ENCODE results near the gene JPH3.
"Not testable (repeated sequence)": the region's sequence is repeated elsewhere in the genome, so short reads cannot be mapped to it uniquely, and the experiment has no call there.

JPH3 gene

DNA sequence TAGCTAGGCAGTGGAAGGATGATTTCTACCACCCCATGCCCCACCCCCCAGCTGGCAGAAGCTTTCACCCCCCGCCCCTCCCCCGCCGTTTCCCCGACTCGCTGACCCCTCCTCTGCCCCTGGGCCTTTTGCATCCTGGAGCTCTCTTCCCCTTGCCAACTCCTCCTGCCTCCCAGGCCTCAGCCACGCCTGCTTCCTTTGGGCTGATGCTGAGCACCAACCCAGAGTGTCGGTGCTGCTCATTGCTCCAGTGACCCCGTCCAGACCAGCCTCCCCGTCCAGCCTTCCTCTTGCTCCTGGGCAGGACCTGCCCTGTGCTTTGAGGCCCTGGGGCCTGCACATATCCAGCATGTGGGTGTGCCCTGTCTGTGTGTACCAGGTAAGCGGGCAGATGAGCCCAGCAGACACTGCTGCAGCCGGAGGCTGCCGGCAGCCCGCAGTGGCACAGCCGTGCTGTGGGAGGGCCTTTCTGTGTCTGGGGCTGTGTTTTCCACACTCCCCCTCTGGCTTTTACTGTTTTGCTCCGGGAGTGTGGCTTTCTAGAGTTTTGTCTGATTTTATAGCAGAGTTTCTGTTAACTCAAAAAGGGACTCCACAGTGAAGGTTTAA, 72.9 kb downstream of the JPH3 start:
- in situ Hi-C loops (cut with MboI; ENCODE audit: low sequenced_read_pairs), result no loop called here

DNA sequence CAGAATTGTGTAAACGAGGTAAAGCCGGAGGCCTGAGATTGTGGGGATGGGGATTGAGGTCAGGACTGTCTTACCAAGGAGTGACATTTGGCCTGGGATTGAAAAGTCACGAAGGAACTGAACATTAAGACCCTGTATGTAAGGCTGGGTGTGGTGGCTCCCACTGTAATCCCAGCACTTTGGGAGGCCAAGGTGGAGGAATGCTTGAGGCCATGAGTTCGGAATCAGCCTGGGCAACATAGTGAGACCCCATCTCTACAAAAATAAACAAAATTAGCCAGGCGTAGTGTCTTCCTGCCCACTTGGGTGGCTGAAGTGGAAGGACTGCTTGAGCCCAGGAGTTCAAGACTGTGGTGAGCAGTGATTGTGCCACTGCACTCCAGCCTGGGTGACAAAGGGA, 75.5 kb downstream of the JPH3 start:
- in situ Hi-C loops (cut with MboI; ENCODE audit: low sequenced_read_pairs), result no loop called here

DNA sequence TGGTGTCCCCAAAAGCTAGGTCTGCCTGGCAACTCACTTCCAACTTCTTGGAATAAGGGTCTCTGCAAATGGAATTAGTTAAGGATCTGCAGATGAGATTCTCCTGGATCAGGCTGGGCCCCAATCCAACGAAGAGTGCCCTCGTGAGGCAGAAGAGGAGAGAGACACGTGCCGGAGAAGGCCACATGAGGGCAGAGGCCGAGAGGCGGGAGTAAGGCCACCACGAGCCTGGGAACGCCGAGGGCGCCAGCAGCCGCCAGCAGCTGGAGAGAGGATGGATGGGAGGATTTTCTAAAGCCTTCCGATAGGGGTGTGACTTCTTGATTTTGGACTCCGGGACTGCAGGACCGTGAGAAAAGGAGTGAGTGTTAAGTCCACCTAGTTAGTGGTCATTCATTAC, 76.3 kb downstream of the JPH3 start:
- in situ Hi-C loops (cut with MboI; ENCODE audit: low sequenced_read_pairs), result no loop called here

DNA sequence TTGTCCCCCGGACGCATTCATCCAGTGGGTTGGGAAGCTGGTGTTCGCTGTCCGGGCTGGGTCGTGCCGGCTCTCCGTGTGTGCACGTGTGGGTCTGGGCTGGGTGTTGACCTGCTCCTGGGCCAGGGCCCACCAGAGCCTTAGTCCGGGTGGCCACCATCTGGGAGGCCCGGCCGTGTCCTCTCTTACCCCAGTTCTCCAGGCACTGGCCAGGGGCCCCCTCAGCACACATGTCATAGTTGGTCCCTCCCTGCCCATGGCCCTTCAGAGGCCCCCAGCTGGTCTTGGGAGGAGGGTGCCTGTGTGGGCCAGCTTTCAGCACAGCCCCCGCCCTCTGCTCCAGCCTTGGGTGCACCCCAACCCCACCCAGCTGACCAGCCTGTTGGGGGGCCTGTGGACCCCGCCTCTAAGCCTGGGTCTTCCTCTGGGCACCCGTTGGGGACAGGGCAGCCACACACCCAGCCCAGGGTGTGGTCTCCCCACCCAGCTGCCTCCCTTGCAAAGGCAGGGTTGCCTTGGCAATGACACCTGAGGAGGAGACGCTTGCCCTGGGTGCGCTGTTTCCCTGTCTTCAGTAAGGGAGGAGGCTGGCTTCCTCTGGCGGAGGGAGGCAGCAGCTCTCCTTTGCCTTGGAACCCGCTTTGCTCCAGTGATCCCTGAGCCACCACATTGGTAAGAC, 77.4 kb downstream of the JPH3 start:
- in situ Hi-C loops (cut with MboI; ENCODE audit: low sequenced_read_pairs), result no loop called here

DNA sequence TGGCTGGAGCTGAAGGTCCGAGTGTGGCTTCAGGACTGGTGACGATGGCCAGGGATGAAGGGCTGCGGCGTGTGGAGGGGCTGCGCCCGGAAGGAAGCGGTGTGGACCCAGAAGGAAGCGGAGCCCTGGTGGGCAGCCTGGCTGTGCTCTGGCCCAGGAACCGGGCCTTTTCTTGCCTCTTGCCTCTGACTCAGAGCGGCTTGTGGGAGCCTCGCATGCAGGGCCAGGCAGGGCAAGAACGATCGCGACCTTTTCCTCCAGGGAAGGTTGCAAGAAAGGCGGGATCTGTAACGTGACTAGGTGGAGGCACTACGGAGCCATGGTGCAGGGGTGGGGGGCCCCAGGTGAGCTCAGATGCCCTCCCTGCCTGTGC, 78.0 kb downstream of the JPH3 start:
- in situ Hi-C loops (cut with MboI; ENCODE audit: low sequenced_read_pairs), result no loop called here

DNA sequence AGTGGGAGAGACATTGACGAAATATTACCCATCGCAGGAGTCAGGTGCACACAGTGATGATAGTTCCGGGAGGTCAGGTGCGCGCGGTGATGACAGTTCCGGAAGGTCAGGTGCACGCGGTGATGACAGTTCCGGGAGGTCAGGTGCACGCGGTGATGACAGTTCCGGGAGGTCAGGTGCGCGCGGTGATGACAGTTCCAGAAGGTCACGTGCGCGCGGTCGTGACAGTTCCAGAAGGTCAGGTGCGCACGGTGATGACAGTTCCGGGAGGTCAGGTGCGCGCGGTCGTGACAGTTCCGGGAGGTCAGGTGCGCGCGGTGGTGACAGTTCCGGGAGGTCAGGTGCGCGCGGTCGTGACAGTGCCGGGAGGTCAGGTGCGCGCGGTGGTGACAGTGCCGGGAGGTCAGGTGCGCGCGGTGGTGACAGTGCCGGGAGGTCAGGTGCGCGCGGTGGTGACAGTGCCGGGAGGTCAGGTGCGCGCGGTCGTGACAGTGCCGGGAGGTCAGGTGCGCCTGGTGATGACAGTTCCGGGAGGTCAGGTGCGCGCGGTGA, 78.8 kb downstream of the JPH3 start:
- in situ Hi-C loops (cut with MboI; ENCODE audit: low sequenced_read_pairs), result not testable (repeated sequence)

DNA sequence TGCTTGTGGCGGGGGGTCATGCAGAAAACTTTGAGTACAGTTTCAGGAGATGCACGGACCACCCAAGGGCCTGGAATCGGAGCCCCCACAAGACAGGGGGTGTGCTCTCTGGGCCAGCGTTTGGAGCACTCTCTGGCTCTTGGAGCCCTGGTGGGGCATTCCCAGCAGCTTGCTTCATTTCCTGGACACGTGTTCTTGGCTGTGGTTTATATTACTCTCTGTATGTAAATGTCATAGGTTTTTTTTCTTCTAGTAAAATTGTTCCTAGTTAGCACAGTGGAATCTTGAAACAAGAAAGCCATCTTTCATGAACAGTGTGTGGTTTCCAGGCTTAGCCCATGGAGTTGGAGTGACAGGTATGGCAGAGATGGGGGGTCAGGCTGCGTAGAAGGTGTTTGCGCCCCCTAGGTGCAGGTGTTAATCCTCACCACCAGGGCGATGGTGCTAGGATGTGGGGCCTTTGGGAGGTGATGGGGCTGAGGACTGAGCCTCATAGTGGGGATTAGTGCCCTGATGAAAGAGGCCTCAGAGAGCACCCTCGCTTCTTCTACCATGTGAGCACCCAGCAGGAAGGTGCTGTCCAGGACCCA, 79.8 kb downstream of the JPH3 start:
- in situ Hi-C loops (cut with MboI; ENCODE audit: low sequenced_read_pairs), result no loop called here

DNA sequence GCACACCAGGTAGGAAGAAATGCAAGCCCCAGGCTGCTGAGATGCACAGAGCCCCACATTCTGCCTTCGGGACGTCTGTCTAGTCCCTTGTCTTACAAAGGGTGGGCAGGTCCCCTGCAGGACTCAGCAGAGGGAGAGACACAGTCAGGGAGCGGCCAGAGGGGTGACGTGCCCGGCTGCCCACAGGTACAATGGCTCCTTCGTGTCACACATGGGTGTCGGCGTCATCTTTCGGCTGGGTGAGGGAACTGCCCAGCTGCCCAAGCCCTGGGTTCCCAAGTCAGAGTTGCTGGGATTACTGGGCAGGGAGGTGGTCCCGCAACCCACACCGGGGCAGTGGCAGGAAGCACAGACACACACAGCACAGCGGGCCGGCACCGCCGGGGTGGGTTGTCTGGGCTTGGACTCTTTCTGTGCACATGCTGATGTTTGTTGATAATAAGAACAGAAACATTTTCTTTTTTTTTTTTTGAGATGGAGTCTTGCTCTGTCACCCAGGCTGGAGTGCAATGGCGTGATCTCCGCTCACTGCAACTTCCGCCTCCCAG, 80.6 kb downstream of the JPH3 start:
- in situ Hi-C loops (cut with MboI; ENCODE audit: low sequenced_read_pairs), result no loop called here

DNA sequence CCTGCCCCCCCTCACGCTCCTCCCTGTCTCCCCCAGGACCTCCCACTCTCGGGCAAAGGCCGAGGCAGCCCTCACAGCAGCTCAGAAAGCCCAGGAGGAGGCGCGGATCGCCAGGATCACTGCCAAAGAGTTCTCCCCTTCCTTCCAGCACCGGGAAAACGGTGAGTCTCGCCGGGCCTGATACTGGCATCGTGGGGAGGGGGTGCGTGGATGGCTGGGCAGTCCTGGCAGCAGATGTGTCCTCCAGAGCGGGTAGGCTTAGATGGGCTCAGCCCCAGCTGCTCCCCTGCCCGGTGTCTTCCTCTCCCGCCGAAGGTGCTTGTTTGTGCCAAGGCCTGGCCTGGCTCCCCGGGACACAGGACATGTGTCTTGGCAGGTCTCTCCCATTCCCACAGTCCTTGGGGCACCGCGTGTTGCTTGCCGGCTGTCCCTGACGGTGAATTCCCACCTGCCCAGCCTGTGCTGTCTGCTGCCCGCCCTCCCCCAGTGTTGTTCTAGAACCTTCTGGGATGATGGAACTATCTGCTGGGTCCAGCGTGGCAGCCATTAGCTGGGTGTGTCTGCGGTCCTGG, 81.9 kb downstream of the JPH3 start:
- in situ Hi-C loops (cut with MboI; ENCODE audit: low sequenced_read_pairs), result no loop called here

DNA sequence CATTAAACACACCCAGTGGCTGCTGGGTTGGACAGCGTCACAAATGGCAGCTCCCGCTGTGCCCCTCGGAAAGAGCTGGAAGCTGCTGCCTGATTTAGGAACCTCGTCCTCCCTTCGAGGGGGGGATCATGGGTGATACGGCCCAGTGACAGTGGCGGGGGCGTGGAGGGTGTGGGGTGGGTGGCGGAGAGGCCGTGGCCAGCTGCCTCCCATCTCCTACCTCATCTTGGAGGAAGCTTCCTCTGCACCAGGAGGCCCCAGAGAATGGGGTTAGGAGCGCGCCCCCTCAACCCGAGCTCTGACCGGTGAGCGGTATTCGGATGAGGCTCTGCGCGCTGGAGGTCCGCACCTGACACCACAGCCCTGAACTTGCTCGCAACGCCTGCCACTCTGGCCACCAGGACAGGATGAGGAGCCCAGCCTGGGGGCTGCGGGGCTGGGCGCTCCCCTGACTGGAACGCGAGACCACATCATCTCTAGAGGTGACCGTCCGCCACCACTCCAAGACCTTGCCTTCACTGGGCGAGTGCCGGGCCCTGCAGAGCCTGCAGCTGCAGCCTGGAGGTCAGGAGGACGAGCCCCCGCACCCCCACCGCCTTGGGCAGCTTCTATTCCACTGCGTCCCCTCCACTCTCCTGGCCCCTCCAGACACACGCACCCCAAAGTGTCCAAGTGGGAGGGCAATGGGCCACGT, 82.5 kb downstream of the JPH3 start:
- in situ Hi-C loops (cut with MboI; ENCODE audit: low sequenced_read_pairs), result no loop called here

DNA sequence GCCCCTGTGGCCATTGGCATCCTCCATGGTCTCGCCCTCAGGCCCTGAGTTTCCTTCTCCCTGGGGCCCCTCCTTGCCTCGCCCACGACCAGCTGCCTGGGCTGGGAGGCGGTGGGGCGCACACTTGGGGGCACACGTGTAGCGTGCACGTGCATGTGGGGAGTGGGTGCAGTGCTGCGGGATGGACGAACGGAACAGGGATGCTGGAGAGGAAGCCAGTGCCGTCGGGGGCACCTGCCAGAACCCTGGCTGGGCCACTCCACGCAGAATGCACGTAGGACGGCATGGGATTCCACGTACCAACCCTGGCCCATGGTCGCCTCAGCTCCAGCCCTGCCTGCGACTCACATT, 83.1 kb downstream of the JPH3 start:
- in situ Hi-C loops (cut with MboI; ENCODE audit: low sequenced_read_pairs), result no loop called here

DNA sequence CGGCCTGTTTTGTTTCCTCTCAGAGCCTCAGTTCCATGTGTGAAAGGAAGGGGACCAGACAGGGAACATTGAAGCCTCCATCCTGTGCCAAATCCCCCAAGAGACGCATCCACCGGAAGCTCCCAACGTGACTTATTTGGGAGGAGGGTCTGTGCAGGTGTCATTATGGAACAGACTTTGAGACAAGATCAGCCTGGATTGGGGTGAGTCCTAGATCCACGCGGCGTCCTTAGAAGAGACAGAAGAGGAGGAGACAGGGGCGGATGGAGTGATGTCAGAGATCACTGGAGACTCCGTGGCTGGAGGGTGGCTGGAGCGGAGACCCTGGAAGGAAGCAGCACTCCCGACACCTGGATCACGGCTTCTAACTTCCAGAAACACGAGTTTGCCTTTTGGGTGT, 83.5 kb downstream of the JPH3 start:
- in situ Hi-C loops (cut with MboI; ENCODE audit: low sequenced_read_pairs), result no loop called here

DNA sequence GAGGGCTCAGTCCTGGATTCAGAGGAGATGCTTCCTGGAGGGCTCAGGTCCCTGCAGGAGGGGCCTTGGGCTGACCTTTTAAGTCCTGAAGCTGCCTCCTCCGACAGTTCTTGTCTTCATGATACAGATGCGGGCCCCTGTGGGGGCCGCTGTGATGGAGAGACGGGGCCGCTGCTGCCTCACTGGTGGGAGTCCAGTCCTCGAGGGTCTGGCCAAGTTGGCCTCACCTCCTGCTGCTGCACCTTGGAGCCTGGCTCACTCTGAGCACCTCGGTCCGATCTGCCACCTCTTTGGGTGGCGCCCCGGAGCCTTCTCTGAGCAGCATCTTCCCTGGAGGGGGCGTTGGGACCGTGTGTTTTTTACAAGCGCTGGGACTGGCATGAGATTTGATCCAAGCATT, 84.4 kb downstream of the JPH3 start:
- in situ Hi-C loops (cut with MboI; ENCODE audit: low sequenced_read_pairs), result no loop called here

DNA sequence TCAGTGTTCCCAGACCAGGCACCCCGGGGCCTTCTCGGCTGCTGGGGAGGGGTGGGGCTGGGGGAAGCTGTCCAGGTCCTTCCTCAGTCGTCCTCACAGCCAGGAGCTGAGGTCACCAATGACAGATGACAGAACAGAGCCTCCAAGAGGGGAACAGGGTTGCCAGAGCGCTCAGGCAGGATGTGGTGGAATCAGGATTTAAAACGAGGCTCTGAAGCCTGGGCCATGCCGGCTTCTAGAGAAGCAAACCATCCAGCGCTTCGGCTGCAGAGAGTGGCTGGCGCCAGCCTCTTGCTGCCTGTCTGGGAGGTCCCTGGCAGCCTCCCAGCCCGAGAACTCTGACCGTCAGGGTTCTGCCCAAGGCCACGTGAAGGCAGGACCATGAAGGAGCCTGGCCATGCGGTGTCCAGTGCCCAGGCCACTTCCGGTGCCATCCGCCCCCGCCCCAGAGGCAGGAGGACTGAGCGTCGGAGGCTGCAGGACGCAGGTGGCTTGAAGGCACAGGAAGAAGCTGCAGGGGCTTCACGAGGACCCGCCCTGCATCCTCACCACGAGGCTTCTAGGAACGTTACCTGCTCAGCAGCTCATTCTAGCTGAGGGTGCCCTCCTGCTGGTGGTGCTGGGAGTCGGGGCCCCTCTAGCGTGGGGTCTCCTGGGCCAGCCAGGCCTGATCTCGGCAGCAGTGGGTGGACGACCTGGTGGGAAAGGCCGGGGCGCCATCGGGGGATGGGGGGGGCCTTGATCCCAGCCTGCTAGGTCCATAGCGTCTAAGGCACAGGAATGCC, 85.0 kb downstream of the JPH3 start:
- in situ Hi-C loops (cut with MboI; ENCODE audit: low sequenced_read_pairs), result no loop called here

DNA sequence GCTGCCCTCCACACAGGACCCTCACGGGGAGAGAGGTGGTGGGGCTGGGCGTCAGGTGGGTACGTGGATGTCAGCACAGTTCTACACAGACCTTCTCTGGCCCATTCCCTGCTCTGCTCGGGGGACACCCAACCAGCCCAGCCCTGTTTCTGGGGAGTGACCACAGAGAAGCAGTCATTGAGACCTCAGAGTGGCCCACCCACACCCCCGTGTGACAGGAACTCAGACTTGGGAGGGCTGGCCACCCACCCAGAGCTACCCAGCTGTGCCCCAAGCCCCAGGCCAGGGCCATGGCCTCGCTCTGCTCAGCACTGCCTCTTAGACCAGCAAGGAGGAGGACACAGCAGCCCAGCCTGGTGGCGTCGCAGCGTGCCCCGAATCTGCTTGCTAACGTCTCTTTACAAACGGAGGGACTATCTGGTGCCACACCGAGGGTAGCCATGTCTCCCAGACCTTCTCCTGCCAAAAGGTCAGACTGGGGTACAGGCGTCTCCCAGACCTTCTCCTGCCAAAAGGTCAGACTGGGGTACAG, 85.8 kb downstream of the JPH3 start:
- in situ Hi-C loops (cut with MboI; ENCODE audit: low sequenced_read_pairs), result no loop called here

DNA sequence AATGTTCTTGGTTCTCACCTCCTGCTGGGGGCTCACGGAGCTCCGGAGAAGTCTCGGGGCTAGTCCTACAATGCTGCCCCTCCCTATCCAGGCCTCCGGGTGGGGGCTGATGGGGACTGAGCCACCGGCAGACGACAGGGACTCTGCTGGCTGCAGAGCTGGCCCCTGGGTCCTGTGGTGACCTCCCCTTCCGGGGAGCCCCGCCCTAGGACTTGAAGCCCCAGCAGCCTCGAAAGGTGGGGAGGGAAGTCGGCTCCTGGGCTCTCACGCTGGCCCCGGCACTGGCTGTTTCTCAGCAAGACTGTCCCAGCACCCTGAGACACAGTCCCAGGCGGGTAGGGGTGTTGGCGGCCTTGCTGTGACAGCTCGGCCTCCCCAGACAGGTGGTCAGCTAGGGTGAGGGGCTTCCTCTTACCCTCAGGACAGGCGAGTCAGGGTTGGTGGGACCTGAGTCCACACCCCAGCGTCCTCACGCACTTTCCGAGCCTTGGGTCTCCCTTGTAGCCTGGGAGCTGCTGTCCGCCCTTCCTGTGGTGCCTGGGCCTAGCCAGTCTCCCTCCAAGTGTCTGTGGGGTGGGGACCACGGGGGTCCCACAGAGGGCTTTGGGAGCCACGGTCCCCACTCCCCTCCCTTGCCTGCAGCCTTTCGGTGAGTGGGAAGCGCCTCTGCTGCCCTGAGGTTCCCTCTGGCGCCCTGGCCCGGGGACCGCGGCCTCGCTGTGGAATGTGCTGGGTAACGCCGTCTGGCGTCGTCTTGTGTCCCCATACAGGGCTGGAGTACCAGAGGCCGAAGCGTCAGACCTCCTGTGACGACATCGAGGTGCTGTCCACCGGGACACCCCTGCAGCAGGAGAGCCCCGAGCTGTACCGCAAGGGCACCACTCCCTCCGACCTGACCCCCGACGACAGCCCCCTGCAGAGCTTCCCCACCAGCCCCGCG, 86.8 kb downstream of the JPH3 start:
- in situ Hi-C loops (cut with MboI; ENCODE audit: low sequenced_read_pairs), result no loop called here

DNA sequence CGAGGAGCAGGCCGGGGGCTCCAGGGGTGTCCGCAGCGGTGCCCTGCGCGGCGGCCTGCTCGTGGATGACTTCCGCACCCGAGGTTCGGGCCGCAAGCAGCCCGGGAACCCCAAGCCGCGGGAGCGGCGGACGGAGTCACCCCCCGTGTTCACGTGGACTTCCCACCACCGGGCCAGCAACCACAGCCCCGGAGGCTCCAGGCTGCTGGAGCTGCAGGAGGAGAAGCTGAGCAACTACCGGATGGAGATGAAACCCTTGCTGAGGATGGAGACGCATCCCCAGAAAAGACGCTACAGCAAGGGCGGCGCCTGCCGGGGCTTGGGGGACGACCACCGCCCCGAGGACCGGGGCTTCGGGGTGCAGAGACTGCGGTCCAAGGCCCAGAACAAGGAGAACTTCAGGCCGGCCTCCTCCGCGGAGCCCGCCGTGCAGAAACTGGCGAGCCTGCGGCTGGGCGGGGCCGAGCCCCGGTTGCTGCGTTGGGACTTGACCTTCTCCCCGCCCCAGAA, 87.7 kb downstream of the JPH3 start:
- in situ Hi-C loops (cut with MboI; ENCODE audit: low sequenced_read_pairs), result no loop called here

DNA sequence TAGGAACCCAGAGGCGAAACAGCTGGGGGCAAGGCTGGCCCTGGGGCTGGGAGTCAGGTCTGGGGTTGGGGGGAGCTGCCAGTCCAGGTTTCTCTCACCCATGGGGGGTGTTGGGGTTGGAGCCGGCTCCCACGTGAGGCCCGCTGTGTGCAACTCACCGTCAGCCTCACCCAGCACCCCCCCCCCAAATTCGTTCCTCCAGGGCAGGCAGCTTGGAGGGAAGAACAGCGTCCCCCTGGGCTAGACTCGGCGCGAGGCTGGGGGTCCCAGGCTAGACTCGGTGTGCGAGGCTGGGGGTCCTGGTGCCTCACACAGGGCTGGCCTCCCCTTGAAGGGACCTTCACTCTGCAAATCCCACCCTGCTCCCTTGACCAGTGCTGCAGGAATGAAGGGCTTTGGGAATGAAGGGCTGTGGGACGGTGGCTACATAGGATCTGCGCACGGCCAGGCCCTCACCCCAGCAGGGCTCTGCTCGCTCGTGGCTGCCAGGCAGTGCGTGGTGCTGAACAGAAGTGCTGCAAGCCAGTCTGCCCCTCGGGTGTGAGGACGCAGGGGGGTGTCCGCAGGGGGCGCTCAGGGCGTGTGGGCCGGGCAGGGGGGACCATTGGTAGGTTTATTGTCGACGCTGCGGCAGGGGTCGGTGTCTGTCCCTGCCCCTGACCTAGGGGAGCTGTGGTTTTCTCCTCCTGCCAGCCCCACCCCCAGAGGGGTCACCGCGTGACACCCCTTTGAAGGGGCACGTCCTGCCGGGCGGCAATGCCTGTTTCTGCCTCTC, 88.8 kb downstream of the JPH3 start:
- in situ Hi-C loops (cut with MboI; ENCODE audit: low sequenced_read_pairs), result no loop called here

Data from HL-60/S4 (cell line).